ENCODE results near the gene IL3.

IL3 gene, protein sequence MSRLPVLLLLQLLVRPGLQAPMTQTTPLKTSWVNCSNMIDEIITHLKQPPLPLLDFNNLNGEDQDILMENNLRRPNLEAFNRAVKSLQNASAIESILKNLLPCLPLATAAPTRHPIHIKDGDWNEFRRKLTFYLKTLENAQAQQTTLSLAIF

DNA sequence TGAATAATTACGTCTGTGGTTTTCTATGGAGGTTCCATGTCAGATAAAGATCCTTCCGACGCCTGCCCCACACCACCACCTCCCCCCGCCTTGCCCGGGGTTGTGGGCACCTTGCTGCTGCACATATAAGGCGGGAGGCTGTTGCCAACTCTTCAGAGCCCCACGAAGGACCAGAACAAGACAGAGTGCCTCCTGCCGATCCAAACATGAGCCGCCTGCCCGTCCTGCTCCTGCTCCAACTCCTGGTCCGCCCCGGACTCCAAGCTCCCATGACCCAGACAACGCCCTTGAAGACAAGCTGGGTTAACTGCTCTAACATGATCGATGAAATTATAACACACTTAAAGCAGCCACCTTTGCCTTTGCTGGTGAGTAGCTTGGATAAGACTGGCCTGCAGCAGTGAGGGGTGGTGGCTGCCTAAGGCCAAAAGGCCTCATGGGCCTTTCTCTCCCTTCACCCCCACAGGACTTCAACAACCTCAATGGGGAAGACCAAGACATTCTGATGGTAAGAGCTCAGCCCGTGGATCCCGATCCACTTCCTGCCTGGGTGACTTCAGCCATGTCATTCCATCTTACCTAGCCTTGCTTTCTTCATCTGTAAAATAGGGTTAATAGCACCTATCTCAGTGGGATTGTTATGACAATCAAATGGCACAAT lies at the start of gene IL3:
TSS of gene IL3 (plus strand) at position 155 of the 661 bp plus-strand sequence. CDS start at position 207, 52 bp downstream.
- no peak for DNase-seq

- no peak for DNase-seq
Observed at GRCh38 chr5:132010989-132011621, 49.4 kb upstream of the IL3 start.

DNA sequence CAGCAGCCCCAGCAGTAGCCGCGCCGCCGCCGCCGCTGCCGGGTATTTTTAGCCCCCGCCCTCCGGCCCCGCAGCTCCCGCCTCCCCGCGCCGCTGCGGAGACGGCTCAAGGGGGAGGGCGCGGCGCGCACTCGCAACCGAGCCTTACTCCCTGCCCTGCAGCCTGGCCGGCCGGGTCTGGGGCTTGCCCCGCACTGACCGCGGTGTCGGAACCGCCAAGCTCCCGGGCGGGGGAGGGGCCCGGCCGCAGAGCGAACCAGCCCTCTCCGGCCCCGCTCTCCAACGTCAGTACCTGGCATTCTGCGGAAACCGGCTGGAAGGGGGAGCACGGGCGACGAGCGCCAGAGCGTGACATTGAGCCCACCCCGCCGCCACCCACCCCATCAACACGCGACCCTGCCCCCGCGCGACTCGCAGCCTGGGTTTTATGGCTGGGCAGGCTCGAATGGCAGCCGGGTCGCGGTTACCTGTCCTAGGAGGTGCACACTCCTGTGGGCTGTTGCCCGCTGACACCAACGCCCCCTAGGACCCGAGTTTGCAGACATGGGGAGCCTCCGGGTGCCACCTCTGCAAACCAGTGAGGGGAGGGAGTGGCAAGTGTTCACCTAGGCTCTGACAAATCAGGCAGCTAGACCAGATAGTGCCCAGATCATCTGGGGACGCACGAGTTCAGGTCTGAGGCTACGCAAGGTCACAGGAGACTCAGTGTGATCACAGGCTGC lies 48.7 kb upstream of the IL3 start, which contains the start of gene ACSL6:
TSS of gene ACSL6 (minus strand) at position 37 of the 722 bp plus-strand sequence. CDS start 105 bp downstream, outside the sequence.
- peak; percentile 23 for DNase-seq

GRCh38 chr5:132012371-132013005 lies 48.0 kb upstream of the IL3 start:
- DNase-seq = no peak

DNA sequence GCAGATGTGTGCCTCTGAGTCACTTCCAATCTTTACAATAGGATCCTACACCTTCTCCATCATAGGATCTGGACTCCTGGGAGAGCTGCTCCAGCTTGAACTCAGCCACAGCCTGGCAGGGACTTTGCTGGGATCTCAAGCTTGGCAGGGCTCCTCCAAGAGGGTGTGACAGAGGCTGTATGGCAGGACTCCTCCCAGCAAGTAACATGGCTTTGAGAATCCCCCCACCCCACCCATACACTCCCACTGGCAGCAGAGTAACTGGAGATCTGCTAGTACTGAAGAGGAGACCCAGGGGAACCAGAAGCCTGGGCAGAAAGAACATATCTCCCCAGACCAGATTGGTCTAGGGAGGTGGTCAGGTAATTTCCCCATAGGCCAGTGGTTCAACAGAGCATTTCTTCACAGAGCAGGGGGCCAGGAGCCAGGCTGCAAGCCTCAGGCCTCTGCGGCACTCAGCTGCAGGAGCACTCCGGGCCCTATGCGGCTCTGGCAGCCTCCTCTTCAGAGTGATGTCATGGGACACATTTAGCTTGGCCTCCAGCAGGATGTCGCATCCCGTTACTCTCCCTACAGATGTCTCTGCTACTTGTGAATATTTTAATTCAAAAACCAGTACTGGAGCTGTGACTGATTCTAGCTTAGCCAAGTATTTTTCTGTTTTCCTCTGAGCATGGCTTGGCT lies 47.3 kb upstream of the IL3 start:
- no peak for DNase-seq

GRCh38 chr5:132013711-132014110 lies 46.7 kb upstream of the IL3 start:
- no peak for DNase-seq

- DNase-seq = no peak
Observed at GRCh38 chr5:132016721-132017250, 43.7 kb upstream of the IL3 start.

- no peak for DNase-seq
Observed at GRCh38 chr5:132017316-132017715, 43.1 kb upstream of the IL3 start.

DNA sequence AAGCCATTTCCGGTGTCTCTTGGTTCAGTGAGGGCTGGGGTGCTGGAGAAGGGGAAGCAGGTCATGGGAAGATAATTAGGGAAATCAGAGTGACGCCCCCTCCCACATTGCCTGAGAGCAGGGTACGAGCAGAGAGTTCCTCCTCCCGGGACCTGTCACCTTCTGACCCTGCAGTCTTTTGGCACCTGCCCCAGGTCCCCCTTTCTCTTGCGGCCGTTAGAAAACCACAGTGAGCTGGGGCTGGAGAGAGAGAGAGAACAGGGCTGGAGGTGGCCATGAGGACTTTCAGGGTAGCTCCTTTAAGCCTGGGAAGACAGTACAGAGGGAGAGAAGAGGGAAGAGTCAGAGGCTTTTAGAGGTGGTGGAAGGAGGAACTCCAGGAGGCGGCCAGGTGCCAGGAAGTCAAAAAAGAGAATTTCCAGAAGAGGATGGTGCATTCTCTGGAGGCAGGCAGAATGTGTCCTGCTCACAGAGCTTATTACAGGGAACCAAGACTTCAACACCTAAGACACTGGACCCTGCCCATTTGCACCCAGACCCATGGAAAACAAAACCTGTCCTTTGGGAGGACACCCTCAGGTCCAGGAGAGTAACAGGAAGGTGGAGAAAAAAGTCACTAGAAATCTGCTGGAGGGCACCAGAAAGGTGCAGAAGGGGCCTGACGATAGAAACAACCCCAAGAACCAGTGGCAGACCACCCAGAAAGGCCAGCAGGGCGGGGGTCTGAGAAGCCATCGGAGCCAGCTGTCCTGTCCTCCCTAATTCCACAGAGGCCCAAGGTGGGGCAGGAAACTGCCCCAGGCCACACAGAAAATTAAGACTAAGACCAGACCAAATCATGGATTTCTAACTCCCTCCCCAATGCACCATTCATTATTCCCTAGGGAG lies 42.5 kb upstream of the IL3 start:
- no peak for DNase-seq

DNA sequence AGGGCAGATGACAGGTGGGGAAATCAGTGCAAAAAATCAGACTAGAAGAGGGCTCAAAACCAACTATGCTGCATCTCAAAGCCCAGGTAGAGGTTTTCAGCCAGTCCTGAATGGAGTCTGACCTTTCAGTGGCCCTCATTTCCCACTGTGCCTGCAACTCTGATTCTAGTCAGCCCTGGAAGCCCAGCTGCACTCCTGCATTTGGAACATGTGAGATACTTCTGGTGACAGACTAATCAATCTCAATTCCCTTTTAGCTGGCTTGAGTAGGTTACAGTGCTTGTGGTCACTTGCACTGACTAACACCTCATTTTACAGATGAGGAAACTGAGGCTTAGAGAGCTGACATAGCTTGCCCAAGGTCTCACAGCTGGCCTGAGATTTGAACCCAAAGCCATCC lies 41.1 kb upstream of the IL3 start:
- DNase-seq = no peak

DNA sequence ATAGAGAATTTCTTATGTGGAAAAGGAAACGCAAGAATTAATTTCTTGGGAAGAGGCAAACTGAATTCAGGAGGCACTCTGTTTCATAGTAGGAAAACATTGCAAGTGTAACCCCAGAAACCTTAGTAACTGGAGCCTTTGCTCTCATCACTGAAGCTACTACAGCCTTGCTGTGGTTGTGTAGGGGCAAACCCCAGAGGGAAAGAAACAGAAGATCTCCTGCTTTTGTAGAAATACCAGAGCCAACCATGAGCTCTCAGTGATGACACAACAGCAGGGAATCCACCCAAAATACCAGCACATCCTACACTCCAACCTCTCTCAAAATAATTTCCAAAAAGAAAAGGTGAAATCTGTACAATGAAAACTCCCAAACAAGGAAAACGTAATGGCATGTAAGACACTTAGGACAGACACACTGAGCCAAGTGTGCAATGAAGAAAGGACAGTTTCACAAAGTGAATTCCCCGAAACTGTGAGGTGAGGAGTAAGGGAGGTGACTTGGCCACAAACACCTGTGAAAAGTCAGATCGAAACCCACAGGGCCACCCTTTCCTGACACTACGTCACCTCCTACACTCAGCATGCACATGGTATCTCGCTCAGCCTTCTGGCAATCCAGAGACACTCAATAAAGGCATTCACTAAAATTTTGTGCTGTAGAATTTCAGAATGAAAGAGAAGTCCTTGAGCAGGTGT lies 40.4 kb upstream of the IL3 start:
- DNase-seq = peak; percentile 81

DNA sequence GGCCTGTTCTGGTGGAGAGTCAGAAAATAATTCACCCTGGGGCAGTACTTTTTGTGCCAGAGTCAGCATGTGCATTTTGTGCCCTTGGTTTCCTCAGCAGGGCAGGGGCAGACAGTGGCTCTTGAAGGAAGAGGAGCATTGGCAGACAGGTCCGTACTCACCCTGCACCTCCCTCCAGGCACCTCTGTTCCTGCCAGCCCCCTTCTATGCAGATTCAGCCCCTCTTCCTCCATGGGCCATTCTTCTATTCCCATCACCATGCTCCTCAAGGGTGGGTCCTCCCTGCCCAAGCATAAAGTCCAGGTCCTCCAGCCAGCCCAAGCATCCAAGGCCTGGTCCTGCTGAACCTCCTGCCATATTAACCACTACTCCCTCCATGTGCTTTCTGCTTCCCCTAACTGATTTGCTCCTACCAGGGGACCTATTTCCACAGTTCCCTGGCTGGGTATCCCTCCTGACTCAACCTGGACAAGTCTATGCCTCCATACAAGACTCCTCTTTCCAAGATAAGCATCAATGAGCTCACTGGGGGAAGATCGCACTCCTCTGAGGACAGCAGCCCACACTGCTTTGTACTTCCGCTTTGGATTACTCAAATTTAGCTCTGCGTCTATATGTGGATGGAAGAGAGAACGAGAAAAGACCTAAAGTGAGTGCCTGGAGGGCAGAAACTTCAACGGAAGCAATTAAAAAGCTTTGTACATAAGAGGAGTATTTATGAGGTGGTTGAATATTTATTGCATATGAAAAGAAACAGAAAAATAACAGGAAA lies 39.7 kb upstream of the IL3 start:
- DNase-seq = no peak

- DNase-seq = no peak
Observed at GRCh38 chr5:132021654-132022053, 38.8 kb upstream of the IL3 start.

DNA sequence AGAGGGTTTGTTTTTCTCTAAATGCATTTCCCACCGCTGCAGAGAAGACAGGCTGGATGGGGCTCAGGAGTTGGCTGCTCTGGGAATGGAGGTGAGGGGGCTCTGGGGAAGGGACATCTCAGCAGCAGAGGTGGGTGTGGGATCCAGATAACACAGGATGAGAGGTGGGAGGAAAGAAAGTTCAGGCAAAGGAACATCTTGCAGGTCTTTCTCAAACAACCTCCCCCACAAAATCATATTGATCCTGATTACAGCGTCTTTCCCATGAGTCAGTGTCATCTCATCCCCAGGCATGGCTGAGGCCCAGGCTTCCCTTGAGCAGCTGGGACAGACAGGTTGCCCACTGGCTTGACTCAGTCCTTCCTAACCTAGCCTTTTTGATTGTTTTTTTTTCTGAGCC lies 37.7 kb upstream of the IL3 start:
- no peak for DNase-seq

- DNase-seq = no peak
Observed at GRCh38 chr5:132023258-132024116, 37.0 kb upstream of the IL3 start.

- no peak for DNase-seq
Observed at GRCh38 chr5:132024117-132024435, 36.4 kb upstream of the IL3 start.

DNA sequence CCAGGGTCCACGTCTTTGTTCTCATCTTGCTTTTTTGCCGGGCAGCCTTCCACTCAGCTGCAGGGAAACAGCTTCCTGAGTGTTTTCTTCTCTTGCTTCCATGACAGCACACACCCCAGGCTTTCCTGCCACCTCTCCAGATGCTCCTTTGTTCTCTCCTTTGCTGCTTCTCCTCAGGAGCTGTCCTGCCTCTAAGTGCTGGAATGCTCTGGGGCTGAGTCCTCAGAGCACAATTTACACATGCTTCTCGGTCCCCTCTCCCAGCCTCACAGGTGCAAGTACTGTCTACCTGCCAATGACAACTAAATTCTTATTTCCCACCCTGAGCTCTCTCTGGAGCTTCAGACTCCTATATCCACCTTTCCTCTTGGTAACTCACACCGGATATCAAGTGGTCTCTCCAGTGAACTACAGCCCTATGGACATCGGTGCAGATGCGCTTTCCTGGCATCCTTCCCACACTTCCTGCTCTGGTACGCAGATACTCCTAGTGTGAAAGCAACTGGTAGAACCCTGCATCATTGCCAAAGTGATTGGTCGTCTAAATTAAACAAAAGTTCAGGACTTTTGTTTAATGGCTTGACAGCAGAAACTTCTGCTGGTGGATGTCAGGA lies 35.6 kb upstream of the IL3 start:
- no peak for DNase-seq

GRCh38 chr5:132025403-132025971 lies 35.0 kb upstream of the IL3 start:
- DNase-seq = no peak

All from CD4-positive, alpha-beta T cell treated with Interleukin-4 for 4 hours (primary cell).